ENCODE measurements around the gene TRAF3.

GRCh38 chr14:102826161-102826560 is 48.9 kb downstream of the TRAF3 start:
- no peak for TF ChIP-seq POLR2A (IDR thresholded peaks at IDR 0.05; ENCODE audit: low read length)
- TF ChIP-seq GATA1 (IDR thresholded peaks at IDR 0.05; ENCODE audit: low read depth, low read length) = no peak
